8988T (cell line): Measurements from ENCODE around the gene HIGD1A.
A peak's percentile ranks its signal among the peaks of the same experiment; 100 is the strongest.

Experiments
- DNase-seq: peaks from one replicate; pipeline ENCODE4 v3.0.0; 2011

The HIGD1A gene

DNA sequence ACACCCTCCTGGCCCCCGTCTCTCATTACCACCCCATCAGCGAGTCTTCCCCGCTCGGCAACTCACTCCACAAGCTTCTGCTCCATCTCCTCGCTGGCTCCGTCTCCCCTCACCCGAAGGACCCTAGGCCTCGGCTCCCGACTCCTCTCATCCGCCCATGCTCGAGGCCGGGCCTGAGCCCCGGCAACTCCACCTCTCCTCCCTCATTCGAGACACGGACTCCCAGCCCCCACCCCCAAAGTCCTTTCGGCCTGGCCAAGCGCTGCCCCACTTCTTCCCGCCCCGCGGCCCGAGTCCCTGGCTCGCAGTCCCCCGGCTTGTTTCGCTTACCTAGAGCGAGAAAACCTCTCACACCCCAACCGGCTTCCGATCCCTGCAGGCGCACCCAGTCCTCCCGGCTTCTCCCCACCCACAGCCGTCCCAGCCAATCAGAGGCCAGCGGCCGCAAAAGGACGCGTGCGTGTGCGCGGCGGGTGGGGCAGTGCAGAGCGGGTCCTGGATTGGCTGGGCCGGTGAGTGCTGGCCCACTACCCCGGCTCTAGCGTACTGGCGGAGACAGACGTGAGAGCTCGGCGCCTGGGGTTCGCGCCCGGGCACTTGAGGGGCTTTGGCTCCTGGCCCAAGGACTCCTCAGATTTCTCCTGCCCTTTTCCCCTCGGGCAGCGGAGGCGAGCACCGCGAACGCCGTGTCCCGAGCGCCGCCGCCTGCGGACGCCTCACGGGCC lies at the start of gene HIGD1A:
TSS of gene HIGD1A (minus strand) at position 385 of the 725 bp plus-strand sequence. CDS start 10,237 bp downstream, outside the sequence.
- DNase-seq = peak; percentile 95

DNA sequence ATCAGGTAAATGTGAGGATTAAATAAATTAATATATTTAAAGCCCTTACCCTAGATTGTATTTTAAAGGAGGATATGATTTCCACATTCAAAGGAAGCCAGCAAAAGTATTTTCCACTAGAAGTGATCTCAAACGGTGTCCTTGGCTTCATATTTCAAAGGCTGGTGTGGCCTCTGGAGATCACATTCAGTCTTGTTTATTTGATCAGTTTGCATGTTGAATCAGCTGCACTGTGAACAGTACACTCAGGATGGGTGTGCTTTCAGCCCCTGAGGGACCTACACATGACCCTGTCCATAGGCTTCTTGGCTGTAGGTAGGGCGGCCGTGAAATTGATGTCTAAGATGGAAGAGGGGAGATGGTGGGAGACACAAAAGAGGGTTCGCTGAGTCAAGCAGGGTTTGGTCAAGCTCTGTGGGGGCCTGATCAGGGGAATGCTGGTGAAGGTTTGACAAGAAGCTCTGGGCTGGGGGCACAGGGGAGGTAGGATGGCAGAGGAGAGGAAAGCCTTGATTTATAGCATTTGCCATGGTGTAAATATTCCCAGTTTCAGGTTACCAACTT lies 49.5 kb upstream of the HIGD1A start:
- DNase-seq = no peak

DNA sequence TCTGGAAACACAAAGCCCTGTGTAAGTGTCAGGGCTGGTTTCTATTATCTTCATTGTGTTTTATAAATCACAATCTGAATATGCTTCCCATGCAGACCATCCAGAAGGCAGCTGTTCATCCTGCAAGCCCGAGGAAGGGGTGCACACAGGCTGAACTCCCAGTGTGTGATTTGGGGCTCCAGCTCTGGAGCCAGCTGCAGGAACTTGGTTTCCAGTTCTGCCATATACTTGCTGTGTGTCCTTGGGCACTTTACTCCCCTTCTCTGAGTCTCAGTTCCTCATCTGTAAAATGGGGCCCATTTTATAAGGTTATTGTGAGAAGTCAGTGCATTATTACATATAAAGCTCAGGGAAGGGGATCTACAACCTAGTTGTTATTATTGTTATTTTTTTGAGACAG lies 48.8 kb upstream of the HIGD1A start:
- DNase-seq = no peak

DNA sequence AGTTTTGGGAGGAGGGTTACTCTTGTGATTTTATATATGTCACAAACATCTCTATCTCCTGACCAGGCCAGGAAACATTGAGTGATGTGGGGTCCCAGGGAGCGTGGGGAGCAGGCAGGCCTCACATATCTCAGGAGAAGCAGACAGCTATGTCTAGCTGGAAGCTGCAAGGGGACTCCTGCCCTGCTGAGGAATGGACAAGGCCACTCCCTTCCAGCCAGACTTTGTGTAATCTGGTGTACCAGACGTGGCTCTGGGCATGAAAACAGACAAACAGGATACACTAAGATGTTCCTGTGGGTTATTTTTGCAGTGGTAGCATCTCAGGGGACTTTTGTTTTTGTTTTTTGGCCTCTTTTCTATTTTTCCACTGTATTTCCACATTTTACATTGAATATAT lies 48.2 kb upstream of the HIGD1A start:
- no peak for DNase-seq

DNA sequence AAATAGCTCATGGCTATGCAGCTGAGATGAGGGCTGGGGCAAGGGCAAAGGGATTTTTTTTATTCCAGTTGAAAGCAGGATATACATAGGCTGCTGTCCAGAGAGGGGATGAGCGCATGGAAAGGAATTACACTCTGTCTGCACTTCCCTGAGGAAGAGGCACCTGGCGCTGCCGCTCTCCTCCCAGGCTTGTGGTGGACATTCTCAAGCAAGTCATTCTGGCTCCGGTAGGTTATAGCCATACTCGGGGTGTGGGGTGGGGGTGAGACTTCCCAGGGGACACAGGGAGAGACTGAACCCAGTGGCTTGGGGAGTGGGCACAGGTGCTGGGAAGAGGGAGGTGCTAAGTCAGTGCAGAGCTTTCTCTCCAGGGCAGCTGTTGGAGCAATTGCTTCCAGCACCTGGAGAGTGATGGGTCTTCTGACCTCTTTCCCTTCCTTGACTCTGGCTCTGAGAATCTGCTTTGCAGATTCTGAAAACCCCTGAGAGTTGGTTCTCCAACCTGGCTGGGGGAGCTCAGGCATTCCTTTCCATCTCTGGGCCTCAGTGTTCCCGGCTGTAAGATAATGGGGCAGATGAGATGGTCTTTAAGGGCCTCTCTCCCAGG lies 47.0 kb upstream of the HIGD1A start:
- DNase-seq = no peak

DNA sequence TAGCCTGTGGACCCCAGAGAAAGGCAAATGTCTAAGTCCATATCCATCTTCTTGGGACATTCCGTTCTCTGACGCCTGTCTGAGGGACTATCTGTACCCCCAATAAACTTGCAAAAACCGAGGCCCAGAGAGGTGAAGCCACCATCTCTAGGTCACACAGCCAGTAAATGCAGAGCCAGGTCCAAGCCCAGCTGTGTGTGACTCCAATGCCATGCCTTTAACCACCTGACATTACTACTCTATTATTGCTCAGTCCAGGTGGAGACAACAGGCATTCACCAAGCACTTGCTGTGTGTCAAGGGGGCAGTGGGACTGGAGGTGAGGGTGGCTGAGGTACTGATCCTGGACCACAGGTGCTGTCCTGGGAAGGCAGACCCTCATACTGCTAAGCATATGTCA lies 46.0 kb upstream of the HIGD1A start:
- no peak for DNase-seq

DNA sequence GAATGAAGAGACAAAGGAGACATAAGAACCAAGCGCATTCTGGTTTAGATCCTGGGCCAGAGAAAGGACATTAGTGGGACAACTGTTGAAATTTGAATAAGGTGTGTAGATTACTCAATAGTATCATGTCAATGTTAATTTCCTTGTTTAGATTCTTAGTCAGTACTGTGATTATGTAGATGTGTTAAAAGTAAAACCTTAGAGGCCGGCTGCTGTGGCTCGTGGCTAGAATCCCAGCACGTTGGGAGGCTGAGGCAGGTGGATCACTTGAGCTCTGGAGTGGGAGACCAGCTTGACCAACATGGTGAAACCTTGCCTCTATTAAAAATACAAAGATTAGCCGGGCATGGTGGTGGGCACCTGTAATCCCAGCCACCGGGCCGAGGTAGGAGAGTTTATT lies 44.7 kb upstream of the HIGD1A start:
- DNase-seq = no peak

DNA sequence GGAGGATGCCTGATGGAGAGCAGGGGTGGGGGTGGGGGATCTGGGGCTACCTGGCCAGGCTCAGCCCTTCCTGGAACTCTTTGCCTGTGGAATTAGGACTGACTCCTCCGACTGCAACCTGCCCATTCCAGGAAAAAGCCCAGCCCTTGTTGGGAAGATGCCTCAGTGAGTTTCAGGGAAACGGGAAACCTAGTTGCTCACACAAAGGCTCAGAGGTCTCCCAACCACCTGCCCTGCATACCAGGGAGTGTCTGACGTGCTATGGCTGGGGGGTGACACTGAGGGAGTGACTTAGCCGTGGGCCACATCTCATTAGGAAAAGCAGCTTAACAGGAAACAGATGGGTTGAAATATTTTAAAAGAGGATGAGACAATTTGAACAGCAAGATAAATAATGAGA lies 43.4 kb upstream of the HIGD1A start:
- DNase-seq = no peak

DNA sequence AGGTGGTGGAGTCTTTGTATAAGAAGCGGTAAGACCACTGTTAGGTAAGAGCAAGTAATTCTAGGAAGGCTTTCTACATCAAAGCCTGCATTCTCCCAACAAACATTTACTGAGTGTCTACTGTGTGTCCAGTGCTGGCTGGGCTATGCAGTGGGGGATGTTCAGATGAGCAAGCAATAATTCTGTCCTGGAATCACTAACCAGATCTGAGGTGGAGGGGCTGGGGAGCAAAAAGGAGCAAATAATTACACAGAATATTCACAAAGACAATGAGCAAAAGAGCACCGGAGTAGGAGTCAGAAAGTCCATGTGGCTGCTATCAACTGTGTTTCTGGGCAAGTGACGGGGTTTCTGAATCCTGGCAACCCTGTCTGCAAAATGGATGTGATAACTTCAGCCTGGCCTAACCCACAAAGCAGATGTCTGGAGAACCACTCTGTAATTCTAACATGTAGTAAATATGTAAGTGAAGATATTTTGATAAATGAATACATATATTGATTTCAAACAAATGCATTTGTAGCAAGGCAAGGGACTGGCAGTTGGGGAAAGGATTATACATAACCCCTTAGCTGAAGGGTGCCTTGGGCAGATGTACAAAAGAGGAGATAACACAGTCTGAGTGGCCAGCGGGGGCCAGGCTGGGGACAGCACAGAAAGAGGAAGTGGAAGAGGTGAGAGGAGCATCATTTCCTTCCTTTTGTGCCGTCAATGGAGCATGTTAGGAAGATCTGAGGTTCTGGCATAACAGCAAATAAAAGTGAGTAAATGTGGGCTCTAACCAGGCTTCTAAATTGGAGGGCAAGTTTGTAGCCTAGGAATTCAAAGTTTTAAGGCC lies 42.6 kb upstream of the HIGD1A start:
- no peak for DNase-seq

DNA sequence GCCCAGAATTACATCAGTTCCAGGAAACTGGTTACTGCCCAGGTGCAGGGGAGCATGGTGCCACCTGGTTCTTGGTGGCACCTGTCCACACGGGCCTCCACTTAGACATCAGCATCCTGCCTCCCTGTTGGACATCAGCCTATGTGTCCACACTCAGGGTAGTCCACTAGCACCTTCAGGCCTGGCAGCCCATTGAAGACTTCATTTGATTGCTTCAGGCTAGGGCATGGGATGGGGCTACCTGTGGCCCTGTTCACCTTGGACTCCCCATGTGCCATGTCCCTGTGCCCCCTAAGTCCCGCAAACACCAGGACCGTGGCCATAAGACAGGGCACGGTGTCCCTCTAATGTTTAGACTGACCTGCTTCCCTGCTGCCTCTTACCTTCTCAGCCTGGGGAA lies 40.5 kb upstream of the HIGD1A start:
- DNase-seq = no peak

DNA sequence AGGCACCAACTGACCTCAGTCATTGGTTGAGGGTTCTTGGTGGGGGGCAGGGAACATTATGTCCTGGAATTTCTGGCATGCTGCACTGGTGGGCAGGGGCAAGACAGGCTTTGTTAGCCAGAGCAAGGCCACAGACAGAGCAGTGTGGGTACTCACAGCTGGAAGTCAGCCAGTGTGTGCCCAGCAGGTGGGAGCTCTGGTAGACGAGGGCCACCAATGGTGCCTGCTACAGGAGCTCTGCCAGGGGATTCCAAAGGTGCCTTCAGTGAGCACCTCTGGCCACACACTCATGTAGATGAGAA lies 40.1 kb upstream of the HIGD1A start:
- no peak for DNase-seq

DNA sequence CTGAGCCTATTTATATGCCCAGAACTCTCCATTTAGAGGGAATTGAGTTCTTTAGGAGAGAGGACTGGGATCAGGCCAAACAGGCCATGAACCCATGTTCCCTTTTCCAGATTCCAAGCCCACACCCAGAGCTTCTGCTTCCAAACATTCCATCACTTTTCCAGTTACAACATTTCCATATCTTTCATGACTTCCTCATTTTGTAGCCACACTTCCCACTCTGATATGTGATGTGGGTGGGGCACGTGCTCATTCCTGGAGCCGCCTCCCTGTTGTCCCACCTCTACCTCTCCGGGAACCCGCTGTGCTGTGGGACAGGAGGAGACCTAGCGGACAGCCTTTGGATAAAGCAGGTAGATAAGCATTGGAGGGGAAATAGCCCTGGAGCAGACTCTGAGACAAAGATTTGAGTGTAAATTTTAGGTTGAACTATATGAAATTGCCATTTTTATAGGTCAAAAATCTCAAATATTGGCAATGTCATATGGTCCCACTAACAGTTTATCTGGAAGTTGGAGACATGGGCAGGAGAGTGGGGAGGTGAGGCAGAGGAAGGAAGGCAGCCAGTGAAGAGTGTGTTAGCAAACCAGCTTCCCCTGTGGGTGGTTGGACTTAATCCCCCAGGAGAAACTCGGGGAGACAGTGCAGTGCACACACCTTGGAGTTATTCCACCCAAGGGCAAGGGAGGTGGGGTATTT lies 39.6 kb upstream of the HIGD1A start:
- DNase-seq = no peak

DNA sequence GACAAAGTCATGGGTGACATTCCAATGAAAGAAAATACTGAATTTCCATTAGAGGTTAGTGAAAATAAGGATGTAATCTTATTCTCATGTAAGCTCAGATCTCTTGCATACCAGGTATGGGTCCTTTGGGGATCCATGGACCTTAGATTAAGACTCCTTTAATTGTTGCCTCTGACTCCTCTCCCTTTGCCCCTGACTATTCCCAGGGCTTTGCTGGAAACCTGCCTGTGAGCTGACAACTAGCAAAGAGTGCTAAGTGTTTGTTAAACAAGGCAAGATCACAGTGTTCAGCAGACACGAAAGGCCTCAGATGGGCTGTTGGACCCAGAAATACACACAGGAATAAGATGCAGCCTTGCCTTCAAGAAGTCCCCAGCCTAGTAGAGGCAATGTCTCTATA lies 37.0 kb upstream of the HIGD1A start:
- no peak for DNase-seq

DNA sequence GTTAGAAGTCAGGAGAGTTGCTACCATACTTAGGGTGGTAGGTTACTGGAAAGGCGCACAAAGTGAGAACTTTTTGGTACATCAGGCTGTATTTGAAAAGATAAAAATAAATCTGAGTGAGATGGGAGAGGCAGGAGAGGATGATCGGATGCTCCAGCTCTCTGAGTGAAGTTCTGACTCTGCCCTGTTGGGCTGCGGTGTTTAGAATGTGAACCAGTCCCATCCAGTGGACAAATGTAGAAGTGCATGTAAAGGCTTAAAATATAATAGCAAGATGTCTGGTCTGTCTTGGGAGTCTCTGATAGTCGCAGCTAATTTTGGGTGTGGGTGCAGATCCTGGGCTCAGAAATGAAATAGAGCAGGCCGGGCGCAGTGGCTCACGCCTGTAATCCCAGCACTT lies 35.3 kb upstream of the HIGD1A start:
- DNase-seq = peak; percentile 43

DNA sequence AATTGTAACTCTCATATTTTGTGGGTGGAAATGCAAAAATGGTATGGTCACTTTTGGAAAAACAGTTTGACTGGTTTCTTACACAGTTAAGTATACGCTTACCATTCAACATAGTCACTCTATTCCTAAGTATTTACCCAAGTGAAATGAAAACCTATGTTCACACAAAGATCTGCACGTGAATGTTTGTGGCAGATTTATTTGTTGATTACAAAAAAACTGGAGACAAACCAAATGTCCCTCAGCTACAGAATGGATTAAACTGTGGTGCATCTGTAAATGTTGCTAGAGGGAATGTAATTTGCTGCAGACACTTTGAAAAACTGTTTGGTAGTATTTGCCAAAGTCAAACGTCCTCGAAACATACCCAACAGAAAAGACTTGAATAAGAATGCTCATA lies 34.3 kb upstream of the HIGD1A start:
- no peak for DNase-seq

DNA sequence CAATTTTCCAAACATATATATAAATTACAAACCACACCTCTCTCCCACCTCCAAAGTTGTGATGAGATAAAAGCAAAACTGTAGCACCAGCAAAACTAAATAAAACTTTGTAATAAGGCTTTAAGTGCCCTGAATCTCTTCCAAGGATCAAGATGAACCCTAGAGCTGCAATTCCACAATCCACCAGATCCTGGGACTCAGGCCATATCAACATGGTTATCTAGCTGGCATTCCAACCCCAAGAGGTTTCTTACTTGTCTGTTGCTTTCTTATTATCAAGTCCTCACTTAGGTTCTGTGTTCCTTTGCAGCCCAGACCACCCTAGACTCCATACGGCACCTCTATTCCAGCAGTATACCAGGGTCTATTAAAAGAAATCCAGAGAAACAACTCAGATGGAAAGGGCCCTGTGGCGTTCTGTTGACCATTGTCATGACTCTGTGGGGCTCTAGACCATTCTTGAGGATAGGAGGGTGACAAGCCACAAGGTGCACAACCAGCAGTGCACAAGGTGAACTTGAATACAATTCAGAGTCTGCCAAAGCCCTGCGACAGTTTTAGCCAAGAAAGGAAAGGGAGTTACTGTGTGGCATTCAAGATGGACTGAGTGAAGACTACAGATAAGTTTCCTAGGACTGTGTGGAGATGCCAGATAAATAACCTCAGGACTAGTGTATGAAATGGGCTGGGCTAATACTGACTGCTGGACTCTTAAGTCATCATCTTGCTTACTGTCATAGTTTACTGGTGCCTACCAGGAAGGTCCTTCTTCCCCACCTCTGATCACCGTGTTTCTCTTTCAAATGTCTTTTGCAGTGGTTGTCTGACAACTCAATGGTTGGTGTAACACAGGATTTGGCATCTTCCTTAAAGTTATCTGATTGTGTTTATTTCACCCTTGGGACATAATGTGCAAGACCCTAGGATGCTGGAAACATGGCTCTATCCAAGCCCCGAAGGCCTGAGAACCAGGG lies 32.1 kb upstream of the HIGD1A start:
- no peak for DNase-seq

DNA sequence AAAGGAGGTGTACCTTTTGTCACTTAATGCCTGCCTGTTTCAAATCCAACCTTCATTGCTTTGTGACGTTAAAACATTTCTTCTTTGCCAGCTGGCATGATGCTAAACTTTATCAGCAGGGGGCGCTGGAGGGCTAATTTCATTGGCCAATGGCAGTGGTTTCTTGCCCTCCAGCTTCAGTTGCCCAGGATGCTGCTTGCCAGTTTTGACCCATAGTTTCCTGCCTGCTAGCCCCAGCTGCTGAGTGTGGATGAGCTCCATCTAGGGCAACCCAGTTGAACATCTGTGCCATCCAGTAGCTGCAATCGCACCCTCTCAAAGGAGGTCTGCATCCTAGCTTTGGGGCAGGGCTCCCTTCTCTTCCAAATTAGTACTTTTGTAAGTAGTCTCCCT lies 27.0 kb upstream of the HIGD1A start:
- DNase-seq = no peak

DNA sequence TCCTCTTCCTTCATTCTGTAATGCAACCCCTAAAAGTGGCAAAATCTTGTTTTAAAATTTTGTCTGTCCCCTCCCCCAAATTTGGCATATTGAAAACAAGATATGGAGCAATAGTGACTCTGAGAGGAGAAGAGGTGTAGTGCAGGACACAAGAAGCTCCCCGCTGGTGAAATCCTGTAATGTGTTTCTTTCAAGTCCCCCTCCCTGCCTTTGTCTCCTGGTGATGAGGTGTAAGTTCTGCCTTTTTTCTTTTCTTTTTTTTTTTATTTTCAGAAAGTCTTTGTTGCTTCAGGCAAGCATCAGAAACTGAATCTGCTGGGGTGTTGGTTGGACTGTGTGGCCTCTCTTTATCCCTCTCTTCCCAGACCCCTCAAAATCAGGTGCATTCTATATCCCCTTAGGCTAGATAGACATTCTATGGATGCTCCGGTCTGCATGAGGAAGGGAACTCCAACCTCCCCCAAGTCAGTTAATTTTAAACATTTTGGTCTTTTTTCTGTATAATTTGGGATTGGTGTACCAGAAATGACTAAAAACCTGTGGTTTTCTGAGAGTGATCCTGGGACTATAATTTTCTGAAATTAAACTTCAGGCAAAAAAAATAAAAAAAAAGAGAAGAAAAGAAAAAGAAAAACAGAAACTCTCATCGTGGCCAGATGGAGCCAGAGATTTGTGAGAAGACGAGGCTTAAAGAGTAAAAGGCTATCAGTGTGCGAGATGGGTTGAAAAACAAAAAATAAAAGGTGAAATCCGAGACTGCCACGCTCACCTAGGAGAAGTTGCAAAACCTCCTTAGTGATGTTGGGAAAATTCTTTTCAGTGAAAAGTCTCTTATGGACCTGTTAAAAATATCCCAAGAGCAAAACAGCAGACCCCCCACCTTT lies 26.4 kb upstream of the HIGD1A start:
- no peak for DNase-seq

DNA sequence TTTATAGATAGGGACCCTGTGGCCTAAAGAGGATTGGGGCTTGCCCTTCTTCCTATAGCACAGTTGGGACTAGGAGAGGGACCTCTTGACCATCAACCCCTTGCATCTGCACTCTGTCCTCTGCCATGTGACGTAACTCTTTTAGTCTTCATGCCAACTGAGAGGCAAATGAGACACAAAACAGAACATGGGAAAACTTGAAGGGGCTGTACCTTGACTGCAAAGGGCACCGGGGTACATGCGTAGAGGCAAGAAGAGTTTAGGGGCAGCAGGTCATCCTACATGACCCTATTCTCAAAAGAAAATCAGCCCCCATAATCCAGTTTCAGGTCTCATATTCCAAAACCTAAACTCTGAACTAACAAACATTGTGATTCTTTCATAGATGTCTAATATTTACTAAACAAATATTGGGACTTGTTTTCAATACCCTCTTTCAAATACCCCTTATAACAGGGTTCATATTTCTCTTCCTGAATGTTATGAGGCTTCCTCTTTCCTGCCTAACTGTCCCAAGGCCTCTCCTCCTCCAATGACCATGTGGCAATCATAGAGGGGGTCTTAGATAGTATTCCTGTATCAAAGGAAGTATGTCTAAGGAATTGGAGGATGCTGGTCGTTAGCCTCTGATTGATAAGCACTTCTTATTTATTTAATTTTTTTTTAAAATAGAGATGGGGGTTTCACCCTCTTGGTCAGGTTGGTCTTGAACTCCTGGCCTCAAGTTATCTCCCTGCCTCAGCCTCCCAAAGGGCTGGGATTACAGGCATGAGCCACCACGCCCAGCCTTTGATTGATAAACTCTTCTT lies 25.5 kb upstream of the HIGD1A start:
- DNase-seq = no peak

DNA sequence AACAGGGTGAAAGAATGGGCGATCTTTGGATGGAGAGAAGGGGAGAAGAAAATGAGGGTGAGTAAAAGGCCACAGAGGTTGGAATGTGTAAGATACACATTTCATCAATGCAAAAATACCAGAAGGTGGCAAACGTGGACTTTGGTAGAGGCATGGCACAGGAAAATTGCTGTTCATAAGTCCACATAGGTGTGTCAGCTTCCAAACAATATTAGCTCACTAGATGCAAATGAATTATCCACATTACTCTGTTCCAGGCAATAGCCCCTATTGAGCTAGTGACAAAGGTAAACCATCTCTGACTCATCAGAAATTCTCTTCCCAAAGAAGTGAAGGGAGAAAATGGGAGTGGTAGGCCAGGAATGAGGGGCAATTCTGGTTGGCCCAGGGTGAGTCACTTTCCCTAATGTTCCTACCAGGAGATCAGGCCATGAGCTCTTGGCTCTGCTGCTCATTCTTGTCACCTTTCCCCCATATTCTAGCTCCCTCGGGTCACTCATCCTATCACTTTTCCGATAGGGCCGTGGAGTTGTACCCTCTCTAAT lies 24.9 kb upstream of the HIGD1A start:
- no peak for DNase-seq
